Measurements from ENCODE around the gene XPC.
"Not testable (repeated sequence)": the region's sequence is repeated elsewhere in the genome, so short reads cannot be mapped to it uniquely, and the experiment has no call there.

Gene XPC

GRCh38 chr3:14178247-14179113 is at the start of gene XPC, which contains the start of gene LSM3:
Gene XPC, minus strand, starts transcription at chr3:14178601. Its CDS starts 33 bp downstream, at chr3:14178568.
Gene LSM3, plus strand, starts transcription at chr3:14178817. Its CDS starts 44 bp downstream, at chr3:14178861.
- peak; percentile 97 for DNase-seq

GRCh38 chr3:14227856-14228255 is 49.5 kb upstream of the XPC start:
- peak; percentile 23 for DNase-seq

GRCh38 chr3:14226351-14226750 is 48.0 kb upstream of the XPC start:
- DNase-seq: not testable (repeated sequence)

- DNase-seq: no peak
Measured at GRCh38 chr3:14225421-14225820, 47.0 kb upstream of the XPC start.

GRCh38 chr3:14224895-14225294 is 46.5 kb upstream of the XPC start:
- DNase-seq: no peak

- DNase-seq: no peak
Measured at GRCh38 chr3:14223595-14223994, 45.2 kb upstream of the XPC start.

GRCh38 chr3:14222900-14223594 is 44.6 kb upstream of the XPC start:
- no peak for DNase-seq

GRCh38 chr3:14222457-14222856 is 44.1 kb upstream of the XPC start:
- no peak for DNase-seq

- no peak for DNase-seq
Measured at GRCh38 chr3:14221902-14222301, 43.5 kb upstream of the XPC start.

GRCh38 chr3:14220933-14221332 is 42.5 kb upstream of the XPC start:
- DNase-seq: no peak

- DNase-seq: no peak
Measured at GRCh38 chr3:14218355-14218754, 40.0 kb upstream of the XPC start.

GRCh38 chr3:14216257-14217048 is 38.1 kb upstream of the XPC start:
- DNase-seq: no peak

- no peak for DNase-seq
Measured at GRCh38 chr3:14214764-14215163, 36.4 kb upstream of the XPC start.

GRCh38 chr3:14213066-14213774 is 34.8 kb upstream of the XPC start:
- DNase-seq: no peak

GRCh38 chr3:14212032-14212431 is 33.6 kb upstream of the XPC start:
- no peak for DNase-seq

GRCh38 chr3:14211621-14212020 is 33.2 kb upstream of the XPC start:
- DNase-seq: no peak

GRCh38 chr3:14210843-14211594 is 32.6 kb upstream of the XPC start:
- DNase-seq: no peak

- DNase-seq: no peak
Measured at GRCh38 chr3:14210290-14210688, 31.9 kb upstream of the XPC start.

GRCh38 chr3:14209581-14210289 is 31.3 kb upstream of the XPC start:
- DNase-seq: no peak

GRCh38 chr3:14208977-14209394 is 30.6 kb upstream of the XPC start:
- no peak for DNase-seq

GRCh38 chr3:14208168-14208567 is 29.8 kb upstream of the XPC start:
- no peak for DNase-seq
